Mucosa of stomach (tissue), 1 donor: ENCODE results near the gene ADCK2.

ENCODE experiments used
- H3K27me3 ChIP-seq: one replicate; pipeline ENCODE4 v1.7.0; 2013; ENCODE audit warnings: mild to moderate bottlenecking, low read length; ENCODE audit not compliant: control insufficient read depth, insufficient read depth
- H3K36me3 ChIP-seq: one replicate; pipeline ENCODE4 v1.7.0; 2013; ENCODE audit warnings: low read length; ENCODE audit not compliant: control insufficient read depth, insufficient read depth
- H3K4me1 ChIP-seq: one replicate; pipeline ENCODE4 v1.7.0; 2013; ENCODE audit warnings: mild to moderate bottlenecking, low read length; ENCODE audit not compliant: control insufficient read depth, insufficient read depth
- H3K4me3 ChIP-seq: one replicate; pipeline ENCODE4 v1.7.0; 2013; ENCODE audit warnings: low read length
- H3K9ac ChIP-seq: one replicate; pipeline ENCODE4 v1.7.0; 2013; ENCODE audit warnings: mild to moderate bottlenecking, low read length, moderate library complexity
- H3K9me3 ChIP-seq: one replicate; pipeline ENCODE4 v1.7.0; 2013; ENCODE audit warnings: mild to moderate bottlenecking, low read length, moderate library complexity; ENCODE audit not compliant: control insufficient read depth
- donor health status: Pancreatic carcinoma.

The ADCK2 gene

GRCh38 chr7:140678081-140678815 is 5.5 kb downstream of the ADCK2 start:
- no peak overlapping the region for H3K4me3 ChIP-seq
- peaks cover 16% of the 10 kb centered on the region for H3K4me1 ChIP-seq
- H3K27me3 ChIP-seq, result no peaks in the 10 kb centered on the region
- H3K36me3 ChIP-seq, result no peaks in the 10 kb centered on the region
- no peaks in the 10 kb centered on the region for H3K9me3 ChIP-seq
- H3K9ac ChIP-seq, result no peak overlapping the region

DNA sequence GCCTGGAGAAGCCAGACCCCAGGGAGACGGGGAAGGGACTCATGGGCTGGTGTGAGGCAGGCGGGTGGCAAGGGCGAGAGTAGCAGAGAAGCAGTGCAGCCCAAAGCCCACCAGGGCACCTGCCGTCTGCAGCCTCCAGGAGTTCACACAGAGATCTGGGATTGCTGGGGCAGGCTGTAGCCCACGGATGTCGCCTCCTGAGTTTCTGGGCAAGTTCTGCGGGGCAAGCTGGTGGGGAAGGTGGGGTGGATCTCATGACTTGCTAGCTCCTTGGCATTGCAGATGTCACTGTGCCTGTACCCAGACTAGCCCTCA is 6.0 kb downstream of the ADCK2 start:
- no peak overlapping the region for H3K4me3 ChIP-seq
- H3K4me1 ChIP-seq, result peaks cover 12% of the 10 kb centered on the region
- H3K9me3 ChIP-seq, result no peaks in the 10 kb centered on the region
- no peaks in the 10 kb centered on the region for H3K36me3 ChIP-seq
- H3K27me3 ChIP-seq, result no peaks in the 10 kb centered on the region
- H3K9ac ChIP-seq, result no peak overlapping the region

- peaks cover 8% of the 10 kb centered on the region for H3K4me1 ChIP-seq
- H3K9me3 ChIP-seq, result no peaks in the 10 kb centered on the region
- no peak overlapping the region for H3K9ac ChIP-seq
- no peak overlapping the region for H3K4me3 ChIP-seq
- no peaks in the 10 kb centered on the region for H3K36me3 ChIP-seq
- no peaks in the 10 kb centered on the region for H3K27me3 ChIP-seq
Observed at GRCh38 chr7:140679186-140679585, 6.4 kb downstream of the ADCK2 start.

- Histone ChIP-seq H3K36me3 (no peaks in the 10 kb centered on the region), H3K9ac (no peak overlapping the region)
Observed at GRCh38 chr7:140680886-140681285, 8.1 kb downstream of the ADCK2 start.

DNA sequence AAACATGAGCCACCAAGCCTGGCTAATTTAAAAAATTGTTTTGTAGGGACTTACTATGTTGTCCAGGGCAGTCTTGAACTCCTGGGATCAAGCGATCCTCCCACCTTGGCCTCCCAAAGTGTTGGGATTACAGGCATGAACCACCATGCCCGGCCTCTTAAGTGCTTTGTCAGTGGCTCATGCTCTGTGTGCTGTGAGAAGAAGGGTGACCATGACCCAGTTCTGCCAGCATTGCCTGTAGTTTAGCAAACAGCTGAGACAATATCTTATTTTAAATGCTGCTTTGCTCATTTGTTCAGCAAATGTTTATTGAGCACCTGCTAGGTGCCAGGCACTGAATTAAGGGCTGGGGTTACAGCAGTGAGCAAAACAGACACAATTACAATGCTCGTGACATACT is 9.0 kb downstream of the ADCK2 start:
- no peaks in the 10 kb centered on the region for H3K36me3 ChIP-seq
- H3K4me1 ChIP-seq, result no peaks in the 10 kb centered on the region
- H3K9me3 ChIP-seq, result no peaks in the 10 kb centered on the region
- H3K9ac ChIP-seq, result no peak overlapping the region
- no peaks in the 10 kb centered on the region for H3K27me3 ChIP-seq
- no peak overlapping the region for H3K4me3 ChIP-seq

More at GRCh38 chr7:140680886-140681285, 8.1 kb downstream of the ADCK2 start:
- no peaks in the 10 kb centered on the region for H3K4me1 ChIP-seq
- H3K27me3 ChIP-seq, result no peaks in the 10 kb centered on the region
- H3K9me3 ChIP-seq, result no peaks in the 10 kb centered on the region
- H3K4me3 ChIP-seq, result no peak overlapping the region

DNA sequence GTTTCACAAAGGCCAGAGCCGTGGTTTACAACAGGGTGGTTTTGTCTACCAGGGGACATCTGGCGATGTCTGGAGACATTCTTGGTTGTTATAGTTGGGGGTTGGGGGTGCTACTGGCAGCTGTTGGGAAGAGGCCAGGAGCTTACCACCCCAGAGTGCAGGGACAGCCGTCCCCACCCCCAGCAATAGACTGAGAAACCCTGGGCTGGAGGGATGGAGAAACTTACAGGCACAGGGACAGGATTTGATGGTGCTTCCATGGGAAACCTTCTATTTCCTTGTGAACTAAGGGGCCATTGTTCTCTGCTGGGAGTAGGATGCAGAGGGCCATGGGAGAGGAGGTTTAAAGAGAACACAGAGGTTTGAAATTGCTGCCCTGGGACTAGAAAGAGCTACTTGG is 10.9 kb downstream of the ADCK2 start:
- no peak overlapping the region for H3K9ac ChIP-seq
- H3K36me3 ChIP-seq, result no peaks in the 10 kb centered on the region

GRCh38 chr7:140684066-140684950 is 11.6 kb downstream of the ADCK2 start:
- H3K4me1 ChIP-seq, result no peaks in the 10 kb centered on the region
- no peaks in the 10 kb centered on the region for H3K9me3 ChIP-seq
- H3K9ac ChIP-seq, result no peak overlapping the region
- no peaks in the 10 kb centered on the region for H3K36me3 ChIP-seq
- H3K4me3 ChIP-seq, result no peak overlapping the region
- H3K27me3 ChIP-seq, result no peaks in the 10 kb centered on the region

More for the DNA sequence above, 10.9 kb downstream of the ADCK2 start:
- H3K4me1 ChIP-seq, result no peaks in the 10 kb centered on the region
- no peaks in the 10 kb centered on the region for H3K9me3 ChIP-seq
- no peaks in the 10 kb centered on the region for H3K27me3 ChIP-seq
- no peak overlapping the region for H3K4me3 ChIP-seq

- Histone ChIP-seq H3K9me3 (no peaks in the 10 kb centered on the region), H3K27me3 (no peaks in the 10 kb centered on the region), H3K4me3 (no peak overlapping the region), H3K4me1 (no peaks in the 10 kb centered on the region), H3K9ac (no peak overlapping the region), H3K36me3 (no peaks in the 10 kb centered on the region)
Observed at GRCh38 chr7:140685407-140686087, 12.8 kb downstream of the ADCK2 start.

- no peaks in the 10 kb centered on the region for H3K36me3 ChIP-seq
- H3K27me3 ChIP-seq, result no peaks in the 10 kb centered on the region
- no peak overlapping the region for H3K4me3 ChIP-seq
- H3K9me3 ChIP-seq, result no peaks in the 10 kb centered on the region
- no peaks in the 10 kb centered on the region for H3K4me1 ChIP-seq
- no peak overlapping the region for H3K9ac ChIP-seq
Observed at GRCh38 chr7:140686921-140687320, 14.2 kb downstream of the ADCK2 start.

GRCh38 chr7:140688341-140688740 is 15.6 kb downstream of the ADCK2 start:
- no peak overlapping the region for H3K9ac ChIP-seq
- no peaks in the 10 kb centered on the region for H3K4me1 ChIP-seq
- no peaks in the 10 kb centered on the region for H3K9me3 ChIP-seq
- no peaks in the 10 kb centered on the region for H3K27me3 ChIP-seq
- H3K36me3 ChIP-seq, result no peaks in the 10 kb centered on the region
- H3K4me3 ChIP-seq, result no peak overlapping the region

DNA sequence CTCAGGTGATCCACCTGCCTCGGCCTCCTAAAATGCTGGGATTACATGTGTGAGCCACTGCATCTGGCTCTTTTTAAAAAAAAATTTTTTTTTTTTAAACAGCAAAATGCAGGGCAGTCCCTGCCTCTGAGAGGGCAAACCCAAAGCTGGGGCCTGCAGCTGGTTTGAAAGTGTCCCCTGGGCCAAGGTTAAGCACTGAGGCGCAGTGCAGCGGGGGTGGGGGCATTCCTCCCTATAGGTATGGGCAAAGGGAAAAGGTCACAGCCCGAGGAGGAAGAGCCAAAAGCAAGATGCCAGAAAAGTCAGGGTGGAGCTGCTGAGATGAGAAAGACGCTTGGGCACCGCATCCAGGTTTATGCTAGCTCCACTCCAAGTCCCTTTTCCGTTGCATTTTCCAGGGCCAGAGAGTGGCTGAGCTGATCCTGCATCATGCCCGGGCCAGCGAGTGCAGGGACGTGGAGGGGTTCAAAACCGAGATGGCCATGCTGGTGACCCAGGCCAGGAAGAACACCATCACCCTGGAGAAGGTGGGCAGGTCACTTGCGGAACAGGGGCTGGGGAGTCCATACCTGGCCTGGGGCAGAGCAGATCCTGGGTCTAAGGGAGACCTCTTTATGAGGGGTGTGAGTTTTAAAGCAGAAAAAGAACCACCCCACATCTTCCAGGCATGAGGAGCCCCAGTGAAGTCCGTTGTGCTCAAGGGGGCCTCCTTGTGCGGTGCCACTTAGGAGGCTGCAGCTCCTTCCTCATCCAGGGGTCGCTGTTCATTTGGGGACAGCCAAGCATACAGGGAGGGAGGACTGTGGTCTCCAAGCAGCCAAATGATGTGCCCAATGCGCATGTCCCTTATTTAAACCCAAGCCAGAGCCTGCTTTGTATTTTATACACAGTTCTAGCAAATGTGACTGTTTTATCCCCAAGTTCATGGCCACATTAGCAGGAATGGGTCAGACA is 16.7 kb downstream of the ADCK2 start:
- H3K36me3 ChIP-seq, result no peaks in the 10 kb centered on the region
- H3K9ac ChIP-seq, result no peak overlapping the region
- no peaks in the 10 kb centered on the region for H3K9me3 ChIP-seq
- no peak overlapping the region for H3K4me3 ChIP-seq
- H3K4me1 ChIP-seq, result no peaks in the 10 kb centered on the region
- no peaks in the 10 kb centered on the region for H3K27me3 ChIP-seq
